MCF 10A (cell line): ENCODE data around the gene CLK4. TPM values are rescaled to one million over a fixed set of nuclear protein-coding genes. Genes with fewer than 3 reads are reported as not detected.

Experiments used
- BruUV-seq: library from RNA; stranded (reverse); fragments of 400-500 nt; replicated peaks from 2 replicates; lab custom pipeline; 2021; lab: Mats Ljungman, UMichigan
- CTCF ChIA-PET: fragments of 300-600 bp; sonication (Branson Sonifier 250); formaldehyde crosslinking; extraction: SDS; loops from one replicate; lab custom pipeline; 2021; ENCODE audit warnings: antibody characterized with exemption, inconsistent platforms; lab: Yijun Ruan, JAX
- POLR2A ChIA-PET: fragments of 300-600, 350-650 bp; sonication (Branson Sonifier 250); formaldehyde crosslinking; extraction: SDS; loops from one replicate; lab custom pipeline; 2020; ENCODE audit warnings: antibody characterized with exemption, inconsistent platforms; lab: Yijun Ruan, JAX
- DNase-seq: peaks from one replicate; pipeline ENCODE4 v3.0.0-alpha.2; 2018; ENCODE audit not compliant: unreplicated experiment
- H3K27ac Mint-ChIP-seq: one replicate; pipeline ENCODE4 v1.8.0; 2022; ENCODE audit warnings: mild to moderate bottlenecking, low read depth, mixed read lengths; ENCODE audit not compliant: unreplicated experiment
- H3K27me3 Mint-ChIP-seq: one replicate; pipeline ENCODE4 v1.8.0; 2022; ENCODE audit warnings: mixed read lengths; ENCODE audit not compliant: insufficient read depth, unreplicated experiment
- H3K36me3 Mint-ChIP-seq: one replicate; pipeline ENCODE4 v1.8.0; 2022; ENCODE audit warnings: mild to moderate bottlenecking, moderate library complexity, mixed read lengths; ENCODE audit not compliant: insufficient read depth, unreplicated experiment
- H3K4me1 Mint-ChIP-seq: one replicate; pipeline ENCODE4 v1.8.0; 2022; ENCODE audit warnings: mixed read lengths; ENCODE audit not compliant: insufficient read depth, unreplicated experiment
- H3K4me3 Mint-ChIP-seq: one replicate; pipeline ENCODE4 v1.8.0; 2022; ENCODE audit warnings: mild to moderate bottlenecking, moderate library complexity, mixed read lengths; ENCODE audit not compliant: unreplicated experiment
- H3K9me3 Mint-ChIP-seq: one replicate; pipeline ENCODE4 v1.8.0; 2022; ENCODE audit warnings: mixed read lengths; ENCODE audit not compliant: unreplicated experiment
- CTCF ChIP-seq: fragments of 200-600 bp; IDR thresholded peaks from one replicate; pipeline ENCODE4 v1.8.0; 2022; ENCODE audit warnings: antibody characterized with exemption, mild to moderate bottlenecking; ENCODE audit not compliant: unreplicated experiment
- intact Hi-C: fragments of 100-400 bp; cut with micrococcal nuclease; formaldehyde crosslinking; loops from 2 replicates; pipeline ENCODE4 v1.14.1; 2022
- total RNA-seq: library from RNA; stranded (reverse); gene quantifications from 2 replicates; pipeline ENCODE4 v1.2.3, GENCODE V29; 2022

Gene CLK4
- total RNA-seq, 1 experiment from 2014 or later = 49.3 TPM

- Mint-ChIP-seq H3K27me3 (no peaks in the 10 kb centered on the region), H3K36me3 (no peaks in the 10 kb centered on the region), H3K4me3 (no peak overlapping the region), H3K9me3 (no peaks in the 10 kb centered on the region), H3K27ac (no peak overlapping the region), H3K4me1 (peaks cover 5% of the 10 kb centered on the region)
- BruUV-seq = no TSS peak
- ChIA-PET POLR2A (interaction anchor here (0.7 kb wide), 1 partner anchor 11 kb away, joined by 4 read pairs; no protein-coding TSS in a partner anchor), CTCF (no interaction called here)
- intact Hi-C loops = no loop called here
- TF ChIP-seq CTCF = no peak
- DNase-seq = no peak
These were observed 35.7 kb upstream of the CLK4 start for GRCh38 chr5:178662541-178662860.

- TF ChIP-seq CTCF = no peak
- ChIA-PET CTCF (no interaction called here), POLR2A (no interaction called here)
- BruUV-seq = no TSS peak
- intact Hi-C loops = no loop called here
- no peak for DNase-seq
- H3K27me3 Mint-ChIP-seq = no peaks in the 10 kb centered on the region
- H3K9me3 Mint-ChIP-seq = no peaks in the 10 kb centered on the region
- no peaks in the 10 kb centered on the region for H3K36me3 Mint-ChIP-seq
- H3K27ac Mint-ChIP-seq = no peak overlapping the region
- peaks cover 10% of the 10 kb centered on the region for H3K4me1 Mint-ChIP-seq
- no peak overlapping the region for H3K4me3 Mint-ChIP-seq
These were observed 35.1 kb upstream of the CLK4 start for GRCh38 chr5:178661836-178662540.

GRCh38 chr5:178651046-178651810 is 24.4 kb upstream of the CLK4 start:
- peak; percentile 95 for DNase-seq
- Mint-ChIP-seq H3K9me3 (peaks cover 16% of the 10 kb centered on the region), H3K4me1 (peaks cover 23% of the 10 kb centered on the region), H3K4me3 (peak overlapping the region; percentile 5), H3K27ac (peak overlapping the region; percentile 17), H3K36me3 (no peaks in the 10 kb centered on the region), H3K27me3 (no peaks in the 10 kb centered on the region)
- intact Hi-C loops = loop anchor here (2.0 kb wide), 1 partner anchor 24 kb away; the partner anchor contains the start of gene CLK4
- CTCF ChIA-PET = no interaction called here
- POLR2A ChIA-PET = interaction anchor here (0.5 to 3.9 kb wide), 10 partner anchors 9 to 79 kb away, joined by 3 to 37 read pairs (median 4); partner anchors contain the start of genes CLK4 and ZNF354A
- TF ChIP-seq CTCF = no peak
- no TSS peak for BruUV-seq

- intact Hi-C loops = loop anchor here (2.0 kb wide), 1 partner anchor 23 kb away; the partner anchor contains the start of gene CLK4
- Mint-ChIP-seq H3K9me3 (peaks cover 16% of the 10 kb centered on the region), H3K27ac (peak overlapping the region; percentile 17), H3K4me3 (no peak overlapping the region), H3K4me1 (peaks cover 25% of the 10 kb centered on the region), H3K27me3 (no peaks in the 10 kb centered on the region), H3K36me3 (no peaks in the 10 kb centered on the region)
- no TSS peak for BruUV-seq
- no peak for TF ChIP-seq CTCF
- ChIA-PET CTCF (interaction anchor here (0.6 to 1.1 kb wide), 2 partner anchors 116 to 138 kb away, joined by 4 to 5 read pairs; no protein-coding TSS in a partner anchor), POLR2A (interaction anchor here (0.9 to 3.9 kb wide), 5 partner anchors 8 to 80 kb away, joined by 3 to 37 read pairs (median 4); partner anchors contain the start of genes CLK4 and ZNF354A)
- no peak for DNase-seq
These were observed 23.4 kb upstream of the CLK4 start for GRCh38 chr5:178650214-178650613.
